K562 (cell line): Measurements from ENCODE around the gene TMEM209. TPM values are rescaled to one million over a fixed set of nuclear protein-coding genes. Genes with fewer than 3 reads are reported as not detected.
A peak's percentile ranks its signal among the peaks of the same experiment; 100 is the strongest.

ENCODE experiments used
- ARHGAP35 ChIP-seq: fragments of 450-650 bp; IDR thresholded peaks from 2 replicates; pipeline ENCODE4 v1.6.1; 2018; ENCODE audit not compliant: partially characterized antibody
- BCL6 ChIP-seq: fragments of 250-450 bp; sonication (Bioruptor Pico); IDR thresholded peaks from 2 replicates; pipeline ENCODE4 v1.4.0; 2020
- DNMT1 ChIP-seq: fragments of 450-650 bp; IDR thresholded peaks from 2 replicates; pipeline ENCODE4 v1.6.1; 2016; ENCODE audit warnings: antibody characterized with exemption, mild to moderate bottlenecking
- EP300 ChIP-seq: IDR thresholded peaks from 2 replicates; pipeline ENCODE4 v1.6.1; 2012; ENCODE audit warnings: low read length, improper control_type of control experiment
- EP400 ChIP-seq: fragments of 450-650 bp; IDR thresholded peaks from 2 replicates; pipeline ENCODE4 v1.6.1; 2017; ENCODE audit warnings: antibody characterized with exemption, mild to moderate bottlenecking, moderate library complexity
- ERF ChIP-seq: fragments of 450-650 bp; formaldehyde crosslinking; IDR thresholded peaks from 2 replicates; pipeline ENCODE4 v1.4.0; 2020; ENCODE audit warnings: mild to moderate bottlenecking, mixed read lengths
- EWSR1 ChIP-seq: fragments of 450-650 bp; IDR thresholded peaks from 2 replicates; pipeline ENCODE4 v1.6.1; 2018; ENCODE audit warnings: borderline replicate concordance, mild to moderate bottlenecking, low read depth, moderate library complexity; ENCODE audit not compliant: partially characterized antibody
- FIP1L1 ChIP-seq: fragments of 200-400 bp; formaldehyde crosslinking; IDR thresholded peaks from 2 replicates; pipeline ENCODE4 v1.6.1; 2018; ENCODE audit warnings: mild to moderate bottlenecking, low read depth, low read length; ENCODE audit not compliant: poor library complexity, severe bottlenecking
- GABPA ChIP-seq: fragments of 200-800 bp; sonication (Bioruptor generic); conservative IDR thresholded peaks from 2 replicates; pipeline ENCODE4 v1.6.1; 2016; ENCODE audit warnings: low read depth, missing genetic modification characterization, missing compliant biosample characterization
- GABPB1 ChIP-seq: sonication (generic); formaldehyde crosslinking; IDR thresholded peaks from 2 replicates; pipeline ENCODE4 v1.8.0; 2022; ENCODE audit warnings: mild to moderate bottlenecking, missing genetic modification reagents
- MTA2 ChIP-seq: fragments of 450-650 bp; IDR thresholded peaks from 2 replicates; pipeline ENCODE4 v1.6.1; 2016; ENCODE audit warnings: low read depth
- NCOA4 ChIP-seq: fragments of 450-650 bp; IDR thresholded peaks from 2 replicates; pipeline ENCODE4 v1.6.1; 2018; ENCODE audit warnings: mild to moderate bottlenecking; ENCODE audit not compliant: partially characterized antibody
- RB1 ChIP-seq: fragments of 450-650 bp; IDR thresholded peaks from 2 replicates; pipeline ENCODE4 v1.6.1; 2017; ENCODE audit warnings: low read depth, mild to moderate bottlenecking
- RBM39 ChIP-seq: fragments of 200-400 bp; formaldehyde crosslinking; optimal IDR thresholded peaks from 2 replicates; pipeline ENCODE3; 2018; ENCODE audit warnings: low read depth, low read length
- RUNX1 ChIP-seq: sonication (generic); IDR thresholded peaks from 2 replicates; pipeline ENCODE4 v1.6.1; 2016; ENCODE audit warnings: antibody characterized with exemption, low read depth
- SIN3B ChIP-seq: fragments of 450-650 bp; IDR thresholded peaks from 2 replicates; pipeline ENCODE4 v1.6.1; 2017; ENCODE audit warnings: low read depth, mild to moderate bottlenecking, moderate library complexity
- SMAD3 ChIP-seq: fragments of 450-650 bp; formaldehyde crosslinking; conservative IDR thresholded peaks from 2 replicates; pipeline ENCODE4 v1.4.0; 2020; ENCODE audit warnings: mild to moderate bottlenecking
- TCFL5 ChIP-seq: fragments of 250-450 bp; sonication (Bioruptor Pico); conservative IDR thresholded peaks from 2 replicates; pipeline ENCODE4 v1.6.1; 2021; ENCODE audit warnings: mild to moderate bottlenecking, moderate library complexity, matching md5 sums
- TRIM24 ChIP-seq, 2 experiments: fragments of 450-650 bp; IDR thresholded peaks; 2 replicates each; pipeline ENCODE4 v1.6.1; 2016
- ZBTB49 ChIP-seq: sonication (generic); formaldehyde crosslinking; IDR thresholded peaks from 2 replicates; pipeline ENCODE4 v1.8.0; 2022; ENCODE audit warnings: missing genetic modification reagents, mild to moderate bottlenecking, borderline replicate concordance
- ZBTB7A ChIP-seq: IDR thresholded peaks from 2 replicates; pipeline ENCODE4 v1.6.1; 2011; ENCODE audit warnings: low read depth, mild to moderate bottlenecking, low read length, moderate library complexity, borderline replicate concordance; ENCODE audit not compliant: control insufficient read depth
- ZNF184 ChIP-seq: sonication (generic); formaldehyde crosslinking; IDR thresholded peaks from 2 replicates; pipeline ENCODE4 v1.5.0; 2020; ENCODE audit warnings: missing genetic modification reagents
- ZNF224 ChIP-seq: sonication (generic); formaldehyde crosslinking; IDR thresholded peaks from 2 replicates; pipeline ENCODE4 v1.8.0; 2022; ENCODE audit warnings: mild to moderate bottlenecking, missing genetic modification reagents
- ZNF23 ChIP-seq: fragments of 250-450 bp; sonication (Bioruptor Pico); IDR thresholded peaks from 2 replicates; pipeline ENCODE4 v1.4.0; 2020; ENCODE audit warnings: mild to moderate bottlenecking
- ZNF274 ChIP-seq: IDR thresholded peaks from 2 replicates; pipeline ENCODE4 v1.6.1; 2011; ENCODE audit warnings: low read depth, mild to moderate bottlenecking, low read length, moderate library complexity, borderline replicate concordance
- ZNF431 ChIP-seq: sonication (generic); formaldehyde crosslinking; IDR thresholded peaks from 2 replicates; pipeline ENCODE4 v1.8.0; 2022; ENCODE audit warnings: mild to moderate bottlenecking, missing genetic modification reagents
- ZNF717 ChIP-seq: fragments of 250-450 bp; sonication (Bioruptor Pico); IDR thresholded peaks from 2 replicates; pipeline ENCODE4 v1.5.0; 2021
- polyA plus RNA-seq, 8 experiments: library from polyadenylated mRNA; depleted of rRNA in 4 of 8; stranded (reverse) in 5 of 8; unstranded in 3 of 8; fragments of >200 nt; fragmentation: Nextera tagmentation in 2 of 8; fragmentation: Illumina TruSeq in 1 of 8; extraction: Ambion mirVana in 2 of 8; extraction: Trizol in 1 of 8; gene quantifications; 2 replicates each; pipeline versions ENCODE4 v1.2.1 to v1.2.3, GENCODE V29; 2011 to 2014; ENCODE audit warnings: inconsistent platforms in 1 of 8, missing spikeins in 1 of 8
- total RNA-seq, 7 experiments: library from RNA; depleted of rRNA in 6 of 7; stranded (reverse); fragments of >200 nt in 6 of 7; fragmentation: Illumina TruSeq in 2 of 7; extraction: Trizol in 2 of 7; gene quantifications; 2 replicates each; pipeline versions ENCODE4 v1.2.1 to v1.2.3, GENCODE V29; 2011 to 2021; ENCODE audit warnings: low replicate concordance in 1 of 7
- TF ChIP-seq, protein P1 (sequence below): sonication (generic); formaldehyde crosslinking; IDR thresholded peaks from 2 replicates; pipeline ENCODE4 v1.8.1; 2023; ENCODE audit warnings: mild to moderate bottlenecking, missing genetic modification reagents

TMEM209 gene
- total and polyA plus RNA-seq, 9 of the 15 experiments (the other 6 are each of a cell fraction or from before 2014, with no cell fraction given), result 36.8 to 116 (median 76.6) TPM

GRCh38 chr7:130242198-130243014 lies 37.2 kb upstream of the TMEM209 start (continued):
- TF ChIP-seq GABPA (tag) (no peak), ZNF23 (CRISPR knock-in tag) (no peak), ZNF224 (CRISPR knock-in tag) (no peak), RUNX1 (no peak), ERF (CRISPR knock-in tag) (no peak), ZNF431 (no peak), RB1 (peak; percentile 18), ZNF274 (no peak), SMAD3 (CRISPR knock-in tag) (peak; percentile 72; the same call in 1 of the 2 replicates), EWSR1 (no peak), EP300 (peak; percentile 48; the same call in 1 of the 2 replicates), RBM39 (no peak), TCFL5 (no peak), GABPB1 (CRISPR knock-in tag) (peak; percentile 62; the same call in 1 of the 2 replicates), ZNF184 (CRISPR knock-in tag) (no peak), ZBTB49 (CRISPR knock-in tag) (no peak), FIP1L1 (no peak), MTA2 (peak; percentile 27; the same call in 1 of the 2 replicates), BCL6 (CRISPR knock-in tag) (no peak), EP400 (peak; percentile 45), TRIM24 (IDR thresholded peaks at IDR 0.05) (peak; percentile 27 to 78; a peak in 2 of 4 replicates), DNMT1 (no peak), ARHGAP35 (no peak), SIN3B (no peak), ZNF717 (CRISPR knock-in tag) (no peak), NCOA4 (no peak), ZBTB7A (no peak)
- TF ChIP-seq, protein P1, sequence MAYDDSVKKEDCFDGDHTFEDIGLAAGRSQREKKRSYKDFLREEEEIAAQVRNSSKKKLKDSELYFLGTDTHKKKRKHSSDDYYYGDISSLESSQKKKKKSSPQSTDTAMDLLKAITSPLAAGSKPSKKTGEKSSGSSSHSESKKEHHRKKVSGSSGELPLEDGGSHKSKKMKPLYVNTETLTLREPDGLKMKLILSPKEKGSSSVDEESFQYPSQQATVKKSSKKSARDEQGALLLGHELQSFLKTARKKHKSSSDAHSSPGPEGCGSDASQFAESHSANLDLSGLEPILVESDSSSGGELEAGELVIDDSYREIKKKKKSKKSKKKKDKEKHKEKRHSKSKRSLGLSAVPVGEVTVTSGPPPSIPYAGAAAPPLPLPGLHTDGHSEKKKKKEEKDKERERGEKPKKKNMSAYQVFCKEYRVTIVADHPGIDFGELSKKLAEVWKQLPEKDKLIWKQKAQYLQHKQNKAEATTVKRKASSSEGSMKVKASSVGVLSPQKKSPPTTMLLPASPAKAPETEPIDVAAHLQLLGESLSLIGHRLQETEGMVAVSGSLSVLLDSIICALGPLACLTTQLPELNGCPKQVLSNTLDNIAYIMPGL (CRISPR knock-in tag), result no peak
